ENCODE results near the gene GSK3B. TPM values are rescaled to one million over a fixed set of nuclear protein-coding genes. Genes with fewer than 3 reads are reported as not detected.

Gene GSK3B
- total RNA-seq, 2 experiments from 2014 or later: 38.3 to 39.5 TPM

GRCh38 chr3:119774444-119774843, 319.8 kb downstream of the GSK3B start:
- Mint-ChIP-seq H3K4me1 (no peaks in the 10 kb centered on the region), H3K27ac (no peak overlapping the region), H3K36me3 (ENCODE audit: low read depth) (no peaks in the 10 kb centered on the region), H3K9me3 (peaks cover 7% of the 10 kb centered on the region), H3K27me3 (peaks cover 11% of the 10 kb centered on the region), H3K4me3 (no peak overlapping the region)
- ChIA-PET CTCF (no interaction called here), POLR2A (no interaction called here)
- no peak for DNase-seq

Other genes starting within 250 kb of the GSK3B start
- gene GPR156, start 190.8 kb upstream of the GSK3B start, total RNA-seq: under 1 TPM in 1 of 2 experiments, not detected in 1; 0.10 TPM